Heart left ventricle (tissue), 13 donors: Measurements from ENCODE around the gene PLEKHA7.

Experiments used
- POLR2A ChIP-seq, 2 donors: fragments of 450-650 bp; IDR thresholded peaks; one replicate each; pipeline ENCODE4 v1.6.1; 2017; ENCODE audit warnings: antibody characterized with exemption in 2 of 2, mild to moderate bottlenecking in 2 of 2, moderate library complexity in 2 of 2
- TF ChIP-seq, protein P1 (sequence below), 12 donors: fragments of 200-600 bp; sonication (generic) in 4 of 12; IDR thresholded peaks; one replicate each; pipeline versions ENCODE4 v1.5.0 to v1.8.0; 2018 to 2022; ENCODE audit warnings: antibody characterized with exemption in 12 of 12, mild to moderate bottlenecking in 5 of 12
- donor health status: ischemic (EF 13 %, LVEDD 7.1; RV severe dilation, severe dysfunction).
- donor health status: DM: no; HTN: yes; CAD: no.
- donor health status: DM: no; HTN: no; CAD: no.
- donor health status: ischemic (EF 25% LVEDD 6.9; RV normal size, moderate dysfunction).
- donor health status: ischemic (EF 25% LVEDD 5.7; RV mildly dilated, moderate dysfunction).
- donor health status: ischemic (EF 35%, LVEDD 5.7; RV mildly dilated, moderate dysfunction).
- donor health status: nonischemic (EF 11% LVEDD 7.7; RV severe dilation, severe dysfunction).
- donor health status: DM: yes; HTN: yes; CAD: no.
- donor health status: PGD.
- donor health status: ischemic (EF 29% LVEDD 5.4; RV normal size, mild dysfunction).
- donor health status: nonischemic (EF 23%, LVEDD 6.1; RV moderate dilation, normal function).

DNA sequence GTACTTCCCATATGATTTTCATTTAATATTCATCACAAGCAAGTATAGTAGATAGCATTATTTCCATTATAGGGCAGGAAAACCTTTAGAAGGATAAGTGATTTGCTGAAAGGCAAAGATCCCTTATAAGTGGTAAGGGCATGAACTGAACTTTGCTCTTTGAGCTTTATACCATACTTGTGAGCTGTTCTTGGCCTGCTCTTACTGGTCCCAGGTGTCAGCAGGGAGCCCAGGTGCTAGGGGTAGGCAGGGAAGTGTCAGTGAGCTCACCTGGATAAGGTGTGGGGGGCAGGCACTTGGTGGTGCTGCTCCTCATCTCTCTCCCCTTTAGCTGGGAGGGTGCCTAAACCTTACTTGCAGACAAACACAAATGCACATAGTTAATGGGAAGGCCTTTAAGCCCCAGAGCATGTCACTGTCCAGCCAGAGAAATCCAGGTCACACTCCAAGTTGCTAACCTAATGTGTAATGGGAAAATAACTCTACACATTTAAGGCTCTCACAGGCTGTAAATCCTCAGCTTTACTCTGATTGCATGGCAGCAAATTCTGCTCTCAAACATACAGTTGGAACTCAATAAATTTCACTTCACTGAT is 114.4 kb downstream of the PLEKHA7 start:
- TF ChIP-seq POLR2A (IDR thresholded peaks at IDR 0.05): no peak
- TF ChIP-seq, protein P1, sequence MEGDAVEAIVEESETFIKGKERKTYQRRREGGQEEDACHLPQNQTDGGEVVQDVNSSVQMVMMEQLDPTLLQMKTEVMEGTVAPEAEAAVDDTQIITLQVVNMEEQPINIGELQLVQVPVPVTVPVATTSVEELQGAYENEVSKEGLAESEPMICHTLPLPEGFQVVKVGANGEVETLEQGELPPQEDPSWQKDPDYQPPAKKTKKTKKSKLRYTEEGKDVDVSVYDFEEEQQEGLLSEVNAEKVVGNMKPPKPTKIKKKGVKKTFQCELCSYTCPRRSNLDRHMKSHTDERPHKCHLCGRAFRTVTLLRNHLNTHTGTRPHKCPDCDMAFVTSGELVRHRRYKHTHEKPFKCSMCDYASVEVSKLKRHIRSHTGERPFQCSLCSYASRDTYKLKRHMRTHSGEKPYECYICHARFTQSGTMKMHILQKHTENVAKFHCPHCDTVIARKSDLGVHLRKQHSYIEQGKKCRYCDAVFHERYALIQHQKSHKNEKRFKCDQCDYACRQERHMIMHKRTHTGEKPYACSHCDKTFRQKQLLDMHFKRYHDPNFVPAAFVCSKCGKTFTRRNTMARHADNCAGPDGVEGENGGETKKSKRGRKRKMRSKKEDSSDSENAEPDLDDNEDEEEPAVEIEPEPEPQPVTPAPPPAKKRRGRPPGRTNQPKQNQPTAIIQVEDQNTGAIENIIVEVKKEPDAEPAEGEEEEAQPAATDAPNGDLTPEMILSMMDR (IDR thresholded peaks at IDR 0.05): no peak
